ENCODE results near the gene AKAP8L.

The AKAP8L gene

DNA sequence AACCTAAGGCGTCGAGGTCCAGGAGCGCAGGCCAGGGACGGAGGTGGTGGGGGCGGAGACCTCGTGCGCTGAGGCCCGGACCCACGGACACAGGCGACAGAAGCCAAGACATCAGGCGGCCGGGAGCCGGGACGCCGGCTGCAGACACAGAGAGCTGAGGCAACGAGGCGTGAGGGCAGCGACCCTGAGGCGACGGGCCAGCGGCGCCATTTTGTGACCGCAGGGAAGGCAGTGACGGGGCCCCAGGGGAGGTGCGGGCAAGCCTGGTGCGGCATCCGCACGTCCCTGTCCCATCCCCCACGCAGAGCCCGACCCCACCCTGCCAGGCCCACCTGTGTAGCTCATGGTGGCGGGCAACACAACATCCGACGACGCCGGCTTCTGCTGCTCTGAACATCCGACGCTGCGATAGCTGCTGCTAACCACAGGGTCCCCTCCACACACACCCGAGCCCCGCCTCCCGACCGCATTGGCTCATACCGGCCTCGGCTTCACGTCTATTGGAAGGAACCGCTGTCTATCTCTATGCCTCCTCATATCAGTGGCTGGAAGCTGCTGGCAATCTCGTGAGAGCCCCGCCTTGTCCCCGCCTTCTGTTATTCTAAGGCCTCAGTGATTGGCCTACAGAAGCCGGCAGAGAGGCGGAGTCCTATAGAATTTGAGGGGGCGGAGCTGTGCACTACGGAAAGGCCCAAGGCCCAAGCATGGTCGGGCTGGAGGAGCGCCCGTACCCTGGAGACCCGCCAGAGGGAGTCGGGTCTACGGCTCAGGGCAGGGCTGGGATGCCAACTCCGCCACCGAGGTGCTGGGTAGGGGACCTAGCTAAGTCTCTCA lies at the start of gene AKAP8L:
AKAP8L (minus strand) TSS at position 410 of the 834 bp plus-strand sequence; CDS start at position 345, 65 bp downstream.
- peak; percentile 99 for DNase-seq

- no peak for DNase-seq
Observed at GRCh38 chr19:15467734-15468214, 49.0 kb upstream of the AKAP8L start.

- DNase-seq: peak; percentile 45
Observed at GRCh38 chr19:15466851-15467733, 48.3 kb upstream of the AKAP8L start.

GRCh38 chr19:15464394-15465385 lies 45.9 kb upstream of the AKAP8L start, which contains the start of gene RASAL3:
Gene RASAL3 (minus strand): TSS chr19:15464544. CDS start chr19:15464358, 186 bp downstream.
- peak; percentile 61 for DNase-seq

- peak; percentile 73 for DNase-seq
Observed at GRCh38 chr19:15463861-15464371, 45.1 kb upstream of the AKAP8L start.

GRCh38 chr19:15461694-15462093 lies 42.9 kb upstream of the AKAP8L start:
- no peak for DNase-seq

DNA sequence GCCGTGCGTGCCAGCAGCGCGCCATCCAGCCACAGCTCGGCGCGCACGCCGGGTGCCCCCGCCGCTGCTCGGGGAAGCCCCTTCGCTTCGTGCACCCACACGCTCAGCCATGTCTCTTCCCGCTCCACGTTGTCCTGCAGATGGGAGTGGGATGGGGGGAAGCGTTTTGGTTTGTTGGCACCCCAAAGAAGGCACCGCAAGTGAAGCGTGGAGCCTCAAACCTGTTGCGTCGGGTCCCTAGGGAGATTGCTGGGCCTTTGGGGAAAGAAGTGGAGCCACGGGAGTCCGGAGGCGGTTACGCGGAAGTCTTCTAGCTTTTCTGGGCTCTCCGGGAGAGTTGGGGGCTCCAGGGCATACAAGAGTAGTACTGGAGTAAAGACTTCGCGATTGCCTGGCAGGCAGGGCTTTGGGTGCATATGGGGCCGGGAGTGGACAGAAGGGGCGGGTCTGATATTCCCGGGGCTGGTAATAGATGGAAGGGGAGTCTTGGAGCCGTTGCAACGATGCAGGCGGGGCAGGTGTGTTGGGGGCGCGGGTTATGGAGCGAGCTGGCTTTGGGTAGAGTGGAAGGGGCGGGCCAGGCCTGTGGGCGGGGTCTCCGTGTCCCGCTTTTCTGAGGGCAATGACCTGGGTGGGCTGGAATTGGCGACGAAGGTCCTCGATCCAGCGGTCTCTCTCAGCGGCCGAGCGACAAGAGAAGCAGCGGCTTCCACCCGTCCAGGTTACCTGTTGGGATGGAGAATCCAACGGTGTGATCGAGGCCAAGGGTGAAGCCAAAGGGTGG lies 39.1 kb upstream of the AKAP8L start:
- DNase-seq: no peak

DNA sequence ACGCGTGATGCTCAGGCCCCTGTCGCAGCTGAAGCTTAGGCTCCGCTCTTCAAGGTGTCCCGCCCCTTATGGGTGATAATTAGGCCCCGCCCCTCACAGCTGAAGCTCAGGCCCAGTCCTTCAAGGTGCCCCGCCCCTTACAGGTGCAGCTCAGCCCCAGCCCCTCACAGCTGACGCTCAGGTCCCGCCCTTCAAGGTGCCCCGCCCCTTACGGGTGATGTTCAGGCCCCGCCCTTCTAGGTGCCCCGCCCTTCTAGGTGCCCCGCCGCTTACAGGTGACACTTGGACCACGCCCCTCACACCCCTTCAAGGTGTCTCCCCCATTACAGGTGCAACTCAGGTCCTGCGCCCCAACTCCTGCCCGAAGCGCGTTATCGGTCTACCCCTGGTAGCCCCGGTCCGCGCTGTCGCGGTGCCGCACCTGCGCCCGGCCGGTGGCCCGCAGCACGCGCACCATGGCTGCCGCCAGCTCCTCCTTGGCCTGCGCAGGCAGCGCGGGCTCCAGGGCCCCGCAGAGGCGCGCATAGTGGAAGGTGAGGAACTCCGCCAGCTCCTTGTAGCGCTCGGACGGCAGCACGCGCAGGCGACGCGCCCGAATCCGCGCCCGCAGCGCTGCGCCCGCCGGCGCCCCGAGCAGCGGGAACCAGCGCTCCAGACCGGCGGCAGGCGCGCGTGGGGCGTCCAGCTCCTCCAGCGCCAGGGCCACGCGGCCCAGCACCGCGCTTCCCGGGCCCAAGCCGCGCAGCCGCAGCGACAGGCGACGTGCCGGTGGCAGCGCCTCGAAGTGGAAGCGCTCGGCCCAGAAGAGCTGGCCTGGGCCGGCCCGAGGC lies 38.3 kb upstream of the AKAP8L start:
- DNase-seq: no peak

GRCh38 chr19:15456441-15456840 lies 37.7 kb upstream of the AKAP8L start:
- no peak for DNase-seq

DNA sequence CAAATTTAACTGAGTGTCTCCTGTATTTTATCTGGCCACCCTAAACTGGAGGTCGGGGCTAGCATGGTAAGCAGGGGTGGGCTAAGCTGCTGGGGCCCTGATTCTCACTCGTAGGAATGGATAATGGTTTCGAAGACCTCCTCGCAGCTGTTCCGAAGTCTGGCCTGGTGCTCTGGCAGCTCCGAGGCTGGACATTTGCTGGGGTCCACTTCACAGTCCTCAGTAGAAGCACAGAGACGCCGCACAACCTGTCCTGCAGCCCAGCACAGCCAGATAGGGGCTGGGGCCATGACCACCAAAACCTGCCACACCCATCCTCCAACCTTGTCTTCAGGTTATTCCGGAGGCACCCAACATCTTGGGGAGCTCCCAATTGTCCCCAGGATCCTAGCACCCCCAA lies 37.2 kb upstream of the AKAP8L start:
- no peak for DNase-seq

- no peak for DNase-seq
Observed at GRCh38 chr19:15453906-15454860, 35.4 kb upstream of the AKAP8L start.

GRCh38 chr19:15453091-15453578 lies 34.3 kb upstream of the AKAP8L start:
- no peak for DNase-seq

GRCh38 chr19:15452111-15453047 lies 33.6 kb upstream of the AKAP8L start:
- no peak for DNase-seq

DNA sequence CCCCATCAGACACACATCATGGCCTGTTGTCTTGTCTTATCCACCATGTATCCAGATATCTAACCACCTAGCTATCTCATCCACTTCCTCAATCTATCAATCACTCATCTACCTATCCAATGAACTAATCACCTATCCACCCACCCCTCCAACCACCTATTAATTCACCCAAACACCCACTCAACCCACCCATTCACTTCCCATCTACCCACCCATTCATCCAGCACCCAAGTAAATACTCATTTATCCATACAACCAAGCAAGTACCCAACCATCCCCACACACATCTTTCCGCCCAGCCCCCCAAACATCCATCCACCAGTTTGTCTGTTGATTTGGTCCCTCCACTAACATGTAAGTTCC lies 31.7 kb upstream of the AKAP8L start:
- DNase-seq: no peak

DNA sequence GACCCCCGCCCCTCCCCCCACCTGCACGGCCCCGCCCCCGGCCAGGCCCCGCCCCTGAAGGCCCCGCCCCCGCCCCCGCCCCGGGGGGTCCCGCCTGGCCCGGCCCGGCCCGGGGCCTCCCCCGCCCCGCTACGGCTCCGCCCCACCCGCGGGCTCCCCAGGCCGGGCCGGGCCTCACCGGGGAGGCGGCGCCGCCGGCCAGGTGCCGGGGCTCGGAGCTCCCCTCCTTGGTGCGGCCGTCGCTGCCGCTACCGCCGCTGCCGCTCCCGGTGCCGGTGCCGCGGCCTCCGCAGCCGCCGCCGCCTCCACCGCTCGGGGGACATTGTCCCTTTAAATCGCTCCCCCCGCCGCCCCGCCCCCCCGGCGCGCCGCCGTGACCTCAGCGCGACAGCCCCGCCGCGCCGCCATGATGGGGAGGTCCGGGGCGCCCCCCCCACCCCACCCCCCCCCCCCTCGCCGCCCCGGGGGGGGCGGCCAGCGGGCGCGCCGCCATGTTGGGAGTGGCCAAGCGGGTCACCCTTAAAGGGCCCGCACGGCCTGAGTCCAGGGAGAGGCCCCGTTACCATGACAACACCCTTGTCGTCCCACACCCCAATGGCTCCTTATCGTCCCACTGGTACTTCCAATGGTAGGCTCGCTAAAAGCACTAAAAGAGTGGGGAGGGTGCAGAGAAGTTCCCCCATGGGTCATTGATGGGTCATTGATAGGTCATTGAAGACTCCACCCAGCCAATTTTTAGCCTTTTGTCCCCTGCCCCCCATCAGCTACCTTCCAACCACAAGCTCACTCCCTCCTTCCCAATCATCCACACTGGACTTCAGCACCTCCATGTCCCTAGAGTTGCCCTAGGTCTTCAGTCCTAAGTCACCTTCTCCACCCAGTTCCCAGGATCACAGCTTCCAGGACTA lies 31.1 kb upstream of the AKAP8L start, which contains the start of gene WIZ:
WIZ (minus strand) TSS at position 337 of the 908 bp plus-strand sequence. CDS start 1,649 bp downstream, outside the sequence.
- peak; percentile 85 for DNase-seq

Data from CD4-positive, alpha-beta T cell treated with Interferon gamma for 1 hour (primary cell).